Activated CD8-positive, alpha-beta memory T cell treated with anti-CD3 and anti-CD28 coated beads, Interleukin-2, amount 50 U/mL, for 4 hours (primary cell): ENCODE results near the gene KRT25.
"Not testable (repeated sequence)": the region's sequence is repeated elsewhere in the genome, so short reads cannot be mapped to it uniquely, and the experiment has no call there.

ENCODE experiments used
- DNase-seq: peaks from one replicate; pipeline ENCODE4 v3.0.0-alpha.2; 2020

The KRT25 gene

DNA sequence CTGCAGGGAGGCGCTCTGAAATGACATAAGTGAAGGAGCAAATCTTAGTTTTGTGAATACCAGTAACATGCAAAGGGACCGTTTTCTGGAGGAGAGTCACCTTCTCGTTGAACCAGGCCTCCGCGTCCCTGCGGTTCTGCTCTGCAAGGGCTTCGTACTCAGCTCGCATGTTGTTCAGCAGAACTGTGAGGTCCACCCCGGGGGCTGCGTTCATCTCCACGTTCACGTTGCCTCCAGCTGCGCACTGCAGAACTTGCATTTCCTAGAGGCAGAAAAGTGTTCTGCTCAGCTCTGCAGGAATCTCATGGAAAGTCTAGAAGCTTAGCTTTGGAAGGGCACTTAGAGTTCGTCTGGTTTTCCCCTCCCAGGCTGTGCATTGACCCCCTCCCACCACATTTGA is 4.1 kb downstream of the KRT25 start:
- DNase-seq, result no peak

DNA sequence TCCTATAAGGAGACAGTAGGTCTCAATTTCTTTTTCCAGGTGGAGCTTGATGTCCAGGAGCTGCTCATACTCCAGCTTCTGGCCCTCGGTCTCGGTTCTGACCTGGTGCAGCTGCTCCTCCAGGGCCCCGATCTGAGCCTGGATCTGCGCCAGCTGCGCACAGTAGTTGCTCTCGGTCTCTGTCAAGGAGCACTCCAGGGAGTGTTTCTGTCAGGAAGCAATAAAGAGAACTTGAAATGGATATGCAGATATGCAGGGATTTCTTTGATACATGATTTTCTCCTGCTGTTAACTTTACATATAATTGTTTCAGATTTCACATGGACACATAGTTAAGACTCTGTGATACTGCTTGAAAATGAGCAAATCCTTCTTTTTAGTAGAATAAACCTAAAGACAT is 4.7 kb downstream of the KRT25 start:
- DNase-seq, result no peak

DNA sequence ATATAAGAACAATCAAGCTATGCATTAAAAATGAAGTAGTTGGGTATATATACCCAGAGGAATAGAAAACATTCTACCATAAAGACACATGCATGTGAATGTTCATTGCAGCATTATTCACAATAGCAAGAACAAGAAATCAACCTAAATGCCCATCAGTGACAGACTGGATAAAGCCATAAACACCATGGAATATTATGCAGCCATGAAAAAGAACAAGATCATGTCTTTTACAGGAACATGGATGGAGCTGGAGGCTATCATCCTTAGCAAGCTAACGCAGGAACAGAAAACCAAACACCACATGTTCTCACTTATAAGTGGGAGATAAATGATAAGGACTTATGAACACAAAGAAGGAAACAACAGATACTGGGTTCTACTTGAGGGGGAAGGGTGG is 6.5 kb downstream of the KRT25 start:
- not testable (repeated sequence) for DNase-seq

DNA sequence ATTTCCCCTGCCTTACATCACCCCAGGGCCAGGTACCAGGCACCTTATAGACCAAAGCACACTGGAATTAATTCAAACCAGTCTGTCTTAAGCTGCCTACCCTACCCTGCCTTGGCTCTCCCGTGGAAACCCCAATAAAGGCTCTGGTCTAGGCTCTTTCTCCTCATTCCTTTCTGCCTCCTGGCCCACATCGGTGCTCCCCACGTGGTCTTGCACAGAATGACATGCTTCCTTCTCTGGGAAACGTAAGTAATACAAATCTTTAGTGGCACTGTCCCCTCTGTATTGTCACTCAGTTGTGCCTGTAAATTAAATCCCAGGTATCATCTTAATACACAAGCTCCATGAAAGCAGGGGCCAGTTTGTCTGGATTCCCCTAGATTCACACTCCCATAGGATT is 16.6 kb downstream of the KRT25 start:
- no peak for DNase-seq

DNA sequence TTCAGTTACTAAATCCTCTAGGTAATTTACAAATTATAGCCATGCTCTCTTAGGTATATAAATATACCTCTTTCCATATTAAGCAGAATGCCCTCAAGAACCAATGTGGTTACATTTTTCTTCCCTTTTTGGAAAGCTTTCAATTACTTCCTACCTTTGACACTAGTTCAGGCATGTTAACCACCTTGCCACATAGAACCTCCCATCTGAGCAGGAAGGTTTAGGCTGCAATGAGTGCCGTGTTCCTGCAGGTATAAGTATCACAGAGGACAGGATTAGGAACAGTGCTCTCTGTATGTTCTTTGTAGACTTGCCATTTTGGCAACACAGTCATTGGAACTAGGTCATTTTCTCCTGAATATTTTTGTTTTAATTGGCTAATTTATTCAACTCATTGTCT is 20.1 kb downstream of the KRT25 start:
- no peak for DNase-seq

DNA sequence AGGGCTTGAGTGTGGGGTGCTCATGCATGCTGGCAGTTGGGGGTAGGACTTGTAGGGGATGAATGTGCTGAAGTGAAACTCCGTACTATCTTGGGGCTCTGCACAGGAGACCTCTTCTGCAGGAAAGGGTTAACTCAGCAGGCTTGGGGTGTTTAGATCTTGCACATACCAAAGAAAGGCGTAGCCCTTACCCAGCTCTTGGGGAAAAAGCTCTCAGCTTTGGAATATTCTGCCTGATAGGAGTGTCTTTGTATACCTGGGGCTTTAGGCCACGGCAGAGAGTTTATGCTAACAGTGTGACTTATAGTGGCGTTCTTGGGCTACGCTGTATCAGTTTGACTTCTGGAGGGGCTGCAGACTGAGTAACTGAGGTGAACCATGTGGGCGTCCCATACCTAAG is 21.1 kb downstream of the KRT25 start:
- DNase-seq, result no peak

DNA sequence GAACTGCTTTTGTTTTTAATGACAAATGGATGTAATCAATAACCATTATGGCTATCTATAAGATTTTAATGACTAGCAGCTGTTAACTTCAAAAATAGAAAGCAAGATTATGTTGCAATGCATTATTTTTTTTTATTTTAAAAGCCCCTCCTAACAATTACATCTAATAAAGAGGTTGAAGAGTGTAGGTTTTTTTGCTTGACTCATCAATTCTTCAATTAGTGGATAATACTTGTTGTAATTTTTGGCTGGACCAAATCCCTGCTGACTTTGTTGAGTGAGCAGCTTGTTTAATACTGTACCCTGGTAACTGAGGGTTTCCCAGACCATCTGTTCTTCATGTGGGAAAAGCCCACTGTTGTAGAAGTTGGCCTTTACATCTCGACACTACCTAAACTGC is 24.2 kb downstream of the KRT25 start:
- DNase-seq, result no peak

DNA sequence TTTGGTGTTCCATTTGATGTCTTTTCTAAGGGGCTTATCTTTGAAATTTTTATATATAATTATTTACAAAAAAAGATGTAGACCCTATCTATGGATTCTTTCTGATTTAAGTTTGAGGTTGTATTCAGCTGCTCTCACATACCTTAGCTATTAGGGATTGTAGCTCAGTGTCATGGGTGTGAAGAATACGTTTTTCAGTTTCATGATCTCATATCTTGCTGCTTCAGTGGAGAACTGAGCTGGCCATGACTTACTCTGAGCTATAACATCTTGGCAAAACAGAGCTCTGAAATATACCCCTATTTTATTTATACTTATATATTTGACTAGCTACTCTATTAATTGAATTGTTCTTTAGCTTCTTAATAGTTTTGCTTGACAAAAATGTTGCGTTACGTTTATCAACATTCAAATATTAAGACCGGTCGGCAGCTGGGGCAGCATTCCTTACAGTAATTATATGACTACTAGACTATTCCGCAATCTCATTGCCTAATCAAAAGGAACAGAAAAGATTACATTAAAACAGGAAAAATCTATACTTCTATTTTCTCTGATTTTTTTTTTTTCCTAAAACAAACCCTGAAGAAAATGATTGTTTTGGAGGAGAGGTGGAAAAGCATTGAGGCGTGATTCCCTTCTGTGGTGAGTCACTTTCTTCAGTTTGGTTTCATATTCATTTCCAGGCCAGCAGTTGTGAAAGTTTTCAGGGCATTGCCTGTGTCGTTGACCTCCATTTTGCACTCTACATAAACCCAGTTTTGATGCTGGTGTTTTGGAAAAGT is 27.5 kb downstream of the KRT25 start:
- DNase-seq, result no peak

DNA sequence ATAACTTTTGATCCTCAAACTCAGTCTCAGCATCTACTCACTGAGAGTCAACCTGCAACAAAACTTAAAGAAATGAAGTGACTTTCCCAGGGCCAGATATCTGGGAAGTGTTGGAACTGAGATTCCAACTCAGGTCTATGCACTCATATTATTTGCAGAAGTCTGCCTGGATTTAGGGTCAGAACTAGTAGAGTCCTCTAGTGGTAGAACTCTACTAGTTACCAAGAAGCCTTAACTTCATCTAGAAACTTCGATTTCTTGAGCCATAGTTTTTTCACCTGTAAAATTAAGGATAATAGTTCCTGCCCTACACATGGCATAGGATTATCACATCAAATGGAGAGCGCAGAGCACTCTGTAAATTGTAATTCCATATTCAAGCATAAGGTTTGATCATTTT is 28.2 kb downstream of the KRT25 start:
- no peak for DNase-seq

DNA sequence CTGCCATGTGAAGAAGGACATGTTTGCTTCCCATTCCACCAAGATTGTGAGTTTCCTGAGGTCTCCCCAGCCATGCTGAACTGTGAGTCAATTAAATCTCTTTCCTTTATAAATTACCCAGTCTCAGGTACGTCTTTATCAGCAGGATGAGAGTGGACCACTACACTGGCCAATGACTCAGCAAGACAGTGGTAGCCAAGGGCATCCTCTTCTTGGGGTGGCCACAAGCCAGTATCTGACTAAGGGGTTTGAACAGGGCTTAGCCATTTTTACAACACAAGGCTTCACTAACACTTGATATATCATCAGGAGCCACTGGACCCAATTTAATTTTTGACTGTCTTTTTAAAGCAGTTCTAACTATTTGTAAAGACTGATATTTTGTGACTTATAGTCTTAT is 30.5 kb downstream of the KRT25 start:
- DNase-seq, result no peak

DNA sequence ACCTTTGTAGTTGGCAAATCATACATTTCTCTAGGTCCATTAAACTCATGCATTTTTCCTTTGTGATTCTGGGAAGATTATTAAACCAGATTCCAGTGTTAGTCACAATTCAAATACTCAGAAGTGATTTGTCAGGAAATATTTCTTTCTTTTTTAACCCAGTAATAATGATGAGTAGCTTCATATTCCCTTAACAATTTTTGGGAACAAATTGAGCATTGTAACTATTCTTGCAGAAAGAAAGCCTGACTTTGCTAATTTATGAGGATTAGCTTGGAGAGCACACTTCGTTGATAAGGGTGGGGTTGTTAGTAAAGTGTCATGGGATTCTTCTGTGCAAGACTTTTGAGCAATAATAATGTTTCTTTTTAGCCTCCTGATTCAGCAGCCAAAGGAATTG is 32.9 kb downstream of the KRT25 start:
- DNase-seq, result no peak

DNA sequence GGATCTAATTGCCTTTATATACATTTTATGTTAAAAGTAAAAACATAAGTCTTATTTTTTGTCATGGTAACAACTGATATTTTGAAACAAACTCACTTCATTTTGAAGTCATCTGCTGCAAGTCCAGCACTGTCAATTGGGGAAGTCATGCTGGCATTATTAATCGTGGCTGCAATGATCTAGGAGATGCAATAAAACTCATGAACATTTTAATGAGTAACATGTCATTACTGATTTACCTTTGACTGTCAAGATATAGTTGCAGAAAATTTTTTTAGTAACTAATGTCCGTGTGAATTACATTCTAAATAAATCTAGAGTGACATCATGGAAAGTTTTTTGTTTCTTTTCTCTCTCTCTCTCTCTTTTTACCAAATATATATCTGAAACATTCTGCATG is 34.2 kb downstream of the KRT25 start:
- DNase-seq, result no peak

DNA sequence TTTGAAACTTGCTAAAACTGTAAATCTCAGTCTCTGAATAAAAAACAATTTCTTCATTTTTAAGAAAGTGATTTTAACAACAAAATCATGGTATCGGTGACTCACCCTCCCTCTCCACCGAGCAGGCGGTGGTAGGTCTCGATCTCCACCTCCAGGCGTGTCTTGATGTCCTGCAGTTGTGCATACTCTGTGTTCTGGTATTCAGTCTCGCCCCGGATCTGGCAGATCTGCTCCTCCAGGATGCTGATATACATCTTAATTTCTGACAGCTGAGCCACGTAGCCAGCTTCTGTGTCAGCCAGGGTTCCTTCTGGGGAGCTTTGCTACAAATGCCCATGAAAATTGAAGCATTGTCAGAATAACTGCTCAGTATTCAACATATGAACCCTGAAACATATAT is 36.2 kb downstream of the KRT25 start:
- no peak for DNase-seq

DNA sequence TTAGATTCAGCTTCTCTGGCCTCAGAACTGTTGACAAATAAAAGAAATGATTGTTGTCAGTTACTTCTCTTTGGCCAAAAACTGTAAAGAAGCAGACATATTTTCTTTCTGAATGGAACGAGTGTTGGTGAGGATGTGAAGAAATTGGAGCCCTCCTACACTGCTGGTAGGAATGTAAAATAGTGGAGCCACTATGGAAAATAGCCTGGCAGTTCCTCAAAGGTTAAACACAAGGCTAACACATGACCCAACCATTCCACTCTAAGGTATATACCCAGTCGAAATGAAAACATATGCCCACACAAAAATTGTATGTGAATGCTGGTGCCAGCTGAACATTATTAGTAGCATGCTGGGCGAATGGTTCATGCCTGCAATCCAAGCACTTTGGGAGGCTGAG is 37.4 kb downstream of the KRT25 start:
- no peak for DNase-seq

DNA sequence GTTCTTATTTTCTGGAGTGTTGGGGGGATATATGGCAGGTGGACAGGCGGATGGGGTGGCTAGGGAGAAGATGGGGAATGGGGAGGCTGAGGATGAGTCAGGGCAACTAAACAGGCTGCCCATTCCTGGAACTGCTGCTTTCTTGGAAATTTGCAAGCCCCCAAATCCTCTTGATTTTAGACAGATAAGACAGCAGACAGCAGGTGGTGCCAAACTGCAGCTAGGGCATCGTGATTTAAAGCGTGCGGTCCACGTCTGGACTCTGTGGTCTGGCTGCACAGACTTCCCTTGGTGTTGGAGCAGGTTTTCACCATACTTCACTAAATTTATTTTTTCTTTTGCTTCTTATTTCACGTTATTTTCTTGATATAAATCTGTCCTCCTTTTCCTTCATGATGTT is 40.7 kb downstream of the KRT25 start:
- no peak for DNase-seq

DNA sequence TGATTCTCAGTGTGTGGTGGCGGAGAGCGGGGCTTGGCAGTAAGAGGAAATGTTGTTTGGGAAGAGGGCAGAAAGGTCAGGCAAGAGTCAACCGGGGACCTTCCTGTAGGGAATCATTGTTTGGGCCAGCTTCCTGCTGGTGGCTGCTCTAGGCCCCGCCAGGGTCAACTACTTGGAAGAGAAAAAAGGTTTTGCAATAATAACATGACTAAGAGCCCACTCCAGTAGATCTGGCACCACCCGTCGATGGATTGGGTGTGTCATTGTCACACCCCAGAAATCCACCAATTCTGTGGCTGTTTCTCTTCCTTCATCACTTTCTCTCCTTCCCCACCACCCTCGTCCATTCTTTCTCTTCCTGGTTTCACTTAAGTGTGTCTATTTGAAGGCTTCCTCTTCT is 47.4 kb downstream of the KRT25 start:
- no peak for DNase-seq

DNA sequence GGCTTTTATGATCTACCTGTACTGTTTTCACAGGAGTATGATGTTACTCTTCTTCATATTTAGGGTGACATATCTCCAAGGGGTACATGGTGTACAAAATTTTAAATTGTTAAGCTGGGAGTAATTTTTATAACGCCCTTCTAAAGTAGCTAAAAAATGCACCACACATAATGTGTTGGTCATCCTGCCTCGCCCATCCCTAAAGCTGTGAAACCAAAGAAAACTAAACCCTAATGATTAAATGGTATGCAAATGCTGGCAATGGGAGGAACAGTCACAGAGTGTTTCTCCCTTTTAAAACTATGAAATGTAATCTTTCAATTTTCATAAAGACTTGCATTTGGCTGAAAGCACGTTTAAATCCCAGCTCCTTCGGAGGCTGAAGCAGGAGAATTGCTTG is 49.5 kb downstream of the KRT25 start:
- no peak for DNase-seq

DNA sequence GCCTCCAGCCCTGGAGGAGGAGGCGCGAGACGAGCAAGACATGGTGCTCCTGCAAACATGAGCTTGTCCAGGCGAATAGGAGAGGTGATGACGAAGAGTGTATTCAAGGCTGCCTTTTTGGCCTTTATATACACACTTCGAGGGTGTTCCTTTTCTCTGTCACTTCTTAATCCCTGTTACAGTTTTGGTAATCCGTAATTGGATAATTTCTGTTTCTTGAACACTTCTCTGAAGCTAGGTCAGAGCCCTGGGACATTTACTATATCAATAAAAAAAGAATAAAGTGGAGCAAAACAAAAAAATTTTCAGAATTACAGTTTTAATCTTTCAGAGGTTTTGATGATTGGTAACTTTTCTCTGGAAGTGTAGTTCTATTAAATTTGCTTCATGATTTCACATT is 51.5 kb downstream of the KRT25 start, which contains the start of gene KRT24:
Gene KRT24, minus strand, starts transcription at position 101 of the 400 bp plus-strand sequence. Its CDS starts 59 bp downstream, at position 42.
- no peak for DNase-seq

DNA sequence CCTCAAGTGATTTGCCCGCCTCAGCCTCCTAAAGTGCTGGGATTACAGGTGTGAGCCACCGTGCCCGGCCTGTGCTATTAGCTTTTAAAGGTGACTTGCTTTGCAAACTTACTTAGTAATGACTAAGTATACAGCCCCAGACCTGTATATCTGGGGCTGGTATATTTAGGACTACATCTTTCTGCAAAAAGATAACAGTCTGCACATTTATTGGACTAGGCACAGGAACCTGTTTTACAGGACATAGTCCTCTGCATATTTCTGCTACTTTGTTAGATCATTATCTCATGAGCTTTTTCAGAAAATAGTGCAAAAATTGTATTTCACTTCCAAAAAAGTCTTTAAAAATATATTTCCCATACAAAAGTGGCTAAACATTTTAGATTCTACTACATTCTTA is 52.9 kb downstream of the KRT25 start:
- DNase-seq, result no peak

DNA sequence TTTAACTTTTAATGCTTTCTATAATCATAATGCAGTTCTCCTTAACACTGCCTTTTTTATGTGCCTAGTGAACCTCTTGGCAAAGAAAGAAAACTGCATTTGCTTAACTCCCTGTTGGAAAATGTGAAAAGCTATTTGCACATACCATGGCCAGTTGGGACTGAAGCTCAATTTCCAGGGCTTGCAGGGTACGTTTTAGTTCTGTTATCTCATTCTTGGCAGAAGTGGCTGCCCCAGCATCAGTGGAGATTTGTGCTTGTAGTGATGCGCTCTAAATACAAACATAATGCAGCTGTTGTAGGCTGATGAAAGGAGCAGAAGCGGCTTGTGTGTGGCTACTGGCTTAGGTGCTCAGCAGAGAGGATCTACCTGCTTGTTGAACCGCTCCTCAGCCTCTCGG is 55.3 kb downstream of the KRT25 start:
- no peak for DNase-seq

DNA sequence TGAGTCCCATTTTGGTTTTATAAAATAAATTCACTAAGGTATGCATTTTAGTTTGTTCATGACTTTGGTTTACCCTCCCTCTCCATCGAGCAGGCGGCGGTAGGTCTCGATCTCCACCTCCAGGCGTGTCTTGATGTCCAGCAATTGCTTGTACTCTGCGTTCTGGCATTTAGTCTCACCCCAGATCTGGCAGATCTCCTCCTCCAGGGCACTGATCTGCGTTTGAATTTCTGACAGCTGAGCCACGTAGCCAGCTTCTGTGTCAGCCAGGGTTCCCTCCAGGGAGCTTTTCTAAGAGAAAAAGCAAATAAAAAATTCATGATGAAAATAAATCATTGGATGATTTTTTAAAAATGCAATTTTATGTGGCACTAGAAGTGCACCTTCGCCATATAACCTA is 55.8 kb downstream of the KRT25 start:
- DNase-seq, result no peak
